Measurements from ENCODE around the gene THAP7. TPM values are rescaled to one million over a fixed set of nuclear protein-coding genes. Genes with fewer than 3 reads are reported as not detected.

THAP7 gene
- total RNA-seq, 2 experiments from 2014 or later, result 29.1 to 29.8 TPM

GRCh38 chr22:20991252-20992055, 10.5 kb downstream of the THAP7 start:
- peaks cover 10% of the 10 kb centered on the region for H3K4me1 Mint-ChIP-seq
- no peaks in the 10 kb centered on the region for H3K27me3 Mint-ChIP-seq
- H3K9me3 Mint-ChIP-seq, result no peaks in the 10 kb centered on the region
- H3K27ac Mint-ChIP-seq, result no peak overlapping the region
- H3K36me3 Mint-ChIP-seq (ENCODE audit: low read depth), result peaks cover 8% of the 10 kb centered on the region
- CTCF ChIA-PET, result interaction anchor here (0.9 to 1.9 kb wide), 2 partner anchors 9 to 11 kb away, joined by 3 to 5 read pairs; partner anchors contain the start of genes LZTR1 and THAP7
- no peak for DNase-seq
- no peak overlapping the region for H3K4me3 Mint-ChIP-seq
- POLR2A ChIA-PET, result no interaction called here

GRCh38 chr22:20990184-20991180, 11.4 kb downstream of the THAP7 start:
- CTCF ChIA-PET, result interaction anchor here (0.9 to 1.9 kb wide), 2 partner anchors 8 to 12 kb away, joined by 3 to 5 read pairs; partner anchors contain the start of genes LZTR1 and THAP7
- peaks cover 12% of the 10 kb centered on the region for H3K36me3 Mint-ChIP-seq (ENCODE audit: low read depth)
- H3K27me3 Mint-ChIP-seq, result no peaks in the 10 kb centered on the region
- DNase-seq, result no peak
- peaks cover 10% of the 10 kb centered on the region for H3K4me1 Mint-ChIP-seq
- POLR2A ChIA-PET, result no interaction called here
- no peak overlapping the region for H3K27ac Mint-ChIP-seq
- no peak overlapping the region for H3K4me3 Mint-ChIP-seq
- no peaks in the 10 kb centered on the region for H3K9me3 Mint-ChIP-seq

GRCh38 chr22:20989323-20990138, 12.4 kb downstream of the THAP7 start:
- CTCF ChIA-PET, result interaction anchor here (0.7 to 1.9 kb wide), 2 partner anchors 13 to 73 kb away, joined by 5 to 7 read pairs; partner anchors contain the start of gene THAP7
- Mint-ChIP-seq H3K27me3 (no peaks in the 10 kb centered on the region), H3K36me3 (ENCODE audit: low read depth) (peaks cover 16% of the 10 kb centered on the region), H3K4me3 (no peak overlapping the region), H3K9me3 (no peaks in the 10 kb centered on the region), H3K4me1 (peaks cover 10% of the 10 kb centered on the region), H3K27ac (no peak overlapping the region)
- POLR2A ChIA-PET, result no interaction called here
- DNase-seq, result no peak

- Mint-ChIP-seq H3K9me3 (no peaks in the 10 kb centered on the region), H3K4me1 (peaks cover 13% of the 10 kb centered on the region), H3K4me3 (no peak overlapping the region), H3K36me3 (ENCODE audit: low read depth) (peaks cover 16% of the 10 kb centered on the region), H3K27me3 (no peaks in the 10 kb centered on the region), H3K27ac (no peak overlapping the region)
- no peak for DNase-seq
- ChIA-PET CTCF (interaction anchor here (0.7 kb wide), 1 partner anchor 74 kb away, joined by 7 read pairs; no protein-coding TSS in a partner anchor), POLR2A (no interaction called here)
Measured at GRCh38 chr22:20988573-20989322, 13.2 kb downstream of the THAP7 start.

DNA sequence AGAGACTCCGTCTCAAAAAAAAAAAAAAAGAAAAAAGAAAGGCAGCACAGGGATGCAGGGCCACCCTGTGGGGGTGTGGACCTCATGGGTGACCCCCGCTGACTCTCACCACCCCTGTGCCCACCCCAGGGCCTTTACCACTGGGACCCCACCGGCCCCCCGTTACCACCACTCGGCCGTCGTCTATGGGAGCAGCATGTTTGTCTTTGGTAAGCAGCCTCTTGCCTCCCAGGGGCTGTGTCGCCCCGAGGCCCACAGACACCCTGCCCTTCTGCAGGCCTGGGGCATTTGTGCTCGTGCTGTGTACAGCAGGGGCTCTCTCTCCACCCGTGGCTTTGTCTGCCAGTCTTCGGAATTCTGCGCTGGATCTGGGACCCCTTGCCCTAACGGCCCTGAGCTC, 14.5 kb downstream of the THAP7 start:
- peaks cover 13% of the 10 kb centered on the region for H3K36me3 Mint-ChIP-seq (ENCODE audit: low read depth)
- no peaks in the 10 kb centered on the region for H3K27me3 Mint-ChIP-seq
- ChIA-PET POLR2A (no interaction called here), CTCF (no interaction called here)
- H3K4me1 Mint-ChIP-seq, result peaks cover 23% of the 10 kb centered on the region
- DNase-seq, result no peak
- no peak overlapping the region for H3K4me3 Mint-ChIP-seq
- H3K9me3 Mint-ChIP-seq, result no peaks in the 10 kb centered on the region
- H3K27ac Mint-ChIP-seq, result no peak overlapping the region

DNA sequence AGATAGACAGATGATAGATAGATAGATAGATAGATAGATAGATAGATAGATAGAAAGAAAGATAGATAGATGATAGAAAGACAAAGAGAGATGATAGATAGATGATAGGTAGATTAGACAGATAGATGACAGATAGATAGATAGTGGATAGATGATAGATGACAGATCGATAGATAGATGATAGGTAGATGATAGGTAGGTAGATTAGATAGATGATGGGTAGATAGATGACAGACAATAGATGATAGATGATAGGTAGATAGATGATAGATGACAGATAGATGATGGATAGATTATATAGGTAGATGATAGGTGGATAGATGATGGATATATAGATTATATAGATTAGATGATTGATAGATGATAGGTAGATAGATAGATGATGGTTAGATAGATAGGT, 15.6 kb downstream of the THAP7 start:
- POLR2A ChIA-PET, result no interaction called here
- CTCF ChIA-PET, result interaction anchor here (1.3 kb wide), 1 partner anchor 14 kb away, joined by 3 read pairs; no protein-coding TSS in a partner anchor
- Mint-ChIP-seq H3K27me3 (no peaks in the 10 kb centered on the region), H3K36me3 (ENCODE audit: low read depth) (peaks cover 13% of the 10 kb centered on the region), H3K4me1 (peaks cover 26% of the 10 kb centered on the region), H3K9me3 (no peaks in the 10 kb centered on the region), H3K27ac (no peak overlapping the region), H3K4me3 (no peak overlapping the region)
- DNase-seq, result no peak

DNA sequence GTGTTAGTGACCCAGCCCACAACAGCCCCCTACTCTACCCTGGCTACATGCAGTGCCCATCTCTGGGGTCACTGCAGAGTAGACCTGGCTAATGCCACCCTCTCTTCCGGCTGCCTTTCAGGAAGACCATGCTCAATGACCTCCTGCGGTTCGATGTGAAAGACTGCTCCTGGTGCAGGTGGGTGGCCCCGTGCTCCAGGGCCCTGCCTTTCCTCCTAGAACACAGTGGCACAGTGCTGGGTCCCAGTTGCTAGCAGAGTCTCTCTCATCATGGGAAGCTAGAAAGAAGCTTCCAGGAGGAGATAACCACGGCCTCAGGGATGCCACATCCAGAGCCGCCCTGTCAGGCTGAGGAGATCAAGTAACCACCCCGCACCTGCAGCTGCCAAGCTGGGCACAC, 16.2 kb downstream of the THAP7 start:
- ChIA-PET POLR2A (interaction anchor here (0.6 kb wide), 1 partner anchor 16 kb away, joined by 3 read pairs; no protein-coding TSS in a partner anchor), CTCF (interaction anchor here (1.3 kb wide), 1 partner anchor 15 kb away, joined by 3 read pairs; no protein-coding TSS in a partner anchor)
- Mint-ChIP-seq H3K36me3 (ENCODE audit: low read depth) (peaks cover 13% of the 10 kb centered on the region), H3K27me3 (no peaks in the 10 kb centered on the region), H3K27ac (no peak overlapping the region), H3K9me3 (no peaks in the 10 kb centered on the region), H3K4me3 (no peak overlapping the region), H3K4me1 (peaks cover 33% of the 10 kb centered on the region)
- no peak for DNase-seq

- POLR2A ChIA-PET, result no interaction called here
Measured at GRCh38 chr22:20983081-20983771, 18.7 kb downstream of the THAP7 start.

GRCh38 chr22:20982563-20982882, 19.4 kb downstream of the THAP7 start:
- Mint-ChIP-seq H3K27me3 (no peaks in the 10 kb centered on the region), H3K36me3 (ENCODE audit: low read depth) (peaks cover 12% of the 10 kb centered on the region), H3K4me3 (peak overlapping the region; percentile 84), H3K9me3 (peaks cover 10% of the 10 kb centered on the region), H3K27ac (peak overlapping the region; percentile 90), H3K4me1 (peaks cover 39% of the 10 kb centered on the region)
- POLR2A ChIA-PET, result interaction anchor here (0.6 kb wide), 1 partner anchor 20 kb away, joined by 4 read pairs; no protein-coding TSS in a partner anchor
- DNase-seq, result no peak
- CTCF ChIA-PET, result interaction anchor here (0.7 to 1.8 kb wide), 8 partner anchors 8 to 120 kb away, joined by 3 to 7 read pairs (median 3); partner anchors contain the start of gene CRKL

More at GRCh38 chr22:20983081-20983771, 18.7 kb downstream of the THAP7 start:
- peaks cover 39% of the 10 kb centered on the region for H3K4me1 Mint-ChIP-seq
- H3K27ac Mint-ChIP-seq, result peak overlapping the region; percentile 90
- peak overlapping the region; percentile 84 for H3K4me3 Mint-ChIP-seq
- no peak for DNase-seq
- H3K27me3 Mint-ChIP-seq, result no peaks in the 10 kb centered on the region
- CTCF ChIA-PET, result interaction anchor here (1.8 kb wide), 1 partner anchor 12 kb away, joined by 7 read pairs; no protein-coding TSS in a partner anchor
- peaks cover 16% of the 10 kb centered on the region for H3K36me3 Mint-ChIP-seq (ENCODE audit: low read depth)
- H3K9me3 Mint-ChIP-seq, result peaks cover 8% of the 10 kb centered on the region

GRCh38 chr22:20981787-20982562, 19.9 kb downstream of the THAP7 start, which contains the start of gene LZTR1:
Gene LZTR1, plus strand, starts transcription at chr22:20982297. Its CDS starts 75 bp downstream, at chr22:20982372.
- CTCF ChIA-PET, result interaction anchor here (0.7 to 1.8 kb wide), 8 partner anchors 9 to 121 kb away, joined by 3 to 7 read pairs (median 3); partner anchors contain the start of gene CRKL
- POLR2A ChIA-PET, result interaction anchor here (0.6 kb wide), 1 partner anchor 21 kb away, joined by 4 read pairs; no protein-coding TSS in a partner anchor
- peaks cover 12% of the 10 kb centered on the region for H3K36me3 Mint-ChIP-seq (ENCODE audit: low read depth)
- peak within 1 kb of the TSS; percentile 90 for H3K27ac Mint-ChIP-seq
- no peaks in the 10 kb centered on the region for H3K27me3 Mint-ChIP-seq
- peaks cover 10% of the 10 kb centered on the region for H3K9me3 Mint-ChIP-seq
- peak; percentile 66 for DNase-seq
- peak within 1 kb of the TSS; percentile 84 for H3K4me3 Mint-ChIP-seq
- H3K4me1 Mint-ChIP-seq, result peaks cover 39% of the 10 kb centered on the region

All from activated CD4-positive, alpha-beta T cell treated with anti-CD3 and anti-CD28 coated beads, Interleukin-2, amount 10 ng/mL, durations not matched to agents 7 days and 5 days (primary cell).